HFF-Myc (cell line): ENCODE measurements around the gene LHX4.
"Not testable (repeated sequence)": the region's sequence is repeated elsewhere in the genome, so short reads cannot be mapped to it uniquely, and the experiment has no call there.

Source experiments
- DNase-seq: peaks from one replicate; pipeline ENCODE4 v3.0.0-alpha.2; 2011; ENCODE audit warnings: low read depth; ENCODE audit errors: extremely low read depth
- H3K4me3 ChIP-seq: replicated peaks from 2 replicates; pipeline ENCODE4 v1.5.1; 2011; ENCODE audit warnings: low read depth, mild to moderate bottlenecking, control low read depth, low read length
- CTCF ChIP-seq: IDR thresholded peaks from 2 replicates; pipeline ENCODE4 v1.5.1; 2012; ENCODE audit warnings: mild to moderate bottlenecking, low read depth, low read length, control low read depth; ENCODE audit errors: missing control alignments

The LHX4 gene

GRCh38 chr1:180196436-180197003 lies 33.5 kb upstream of the LHX4 start:
- no peak for DNase-seq
- no peak overlapping the region for H3K4me3 ChIP-seq
- no peak for TF ChIP-seq CTCF

- H3K4me3 ChIP-seq = no peak overlapping the region
- no peak for DNase-seq
- no peak for TF ChIP-seq CTCF
Measured at GRCh38 chr1:180197231-180197630, 32.8 kb upstream of the LHX4 start.

- DNase-seq = no peak
Measured at GRCh38 chr1:180198196-180198595, 31.9 kb upstream of the LHX4 start.

GRCh38 chr1:180198611-180199010 lies 31.5 kb upstream of the LHX4 start:
- TF ChIP-seq CTCF = no peak
- no peak for DNase-seq
- no peak overlapping the region for H3K4me3 ChIP-seq

More at GRCh38 chr1:180198196-180198595, 31.9 kb upstream of the LHX4 start:
- no peak overlapping the region for H3K4me3 ChIP-seq
- TF ChIP-seq CTCF = no peak

GRCh38 chr1:180199018-180199417 lies 31.0 kb upstream of the LHX4 start:
- TF ChIP-seq CTCF = no peak
- no peak overlapping the region for H3K4me3 ChIP-seq
- DNase-seq = no peak

- no peak overlapping the region for H3K4me3 ChIP-seq
- TF ChIP-seq CTCF = no peak
- no peak for DNase-seq
Measured at GRCh38 chr1:180201451-180202200, 28.4 kb upstream of the LHX4 start.

GRCh38 chr1:180202588-180202987 lies 27.5 kb upstream of the LHX4 start:
- H3K4me3 ChIP-seq, DNase-seq: not testable (repeated sequence)
